ENCODE data around the gene KIF11. TPM values are rescaled to one million over a fixed set of nuclear protein-coding genes. Genes with fewer than 3 reads are reported as not detected.
A peak's percentile ranks its signal among the peaks of the same experiment; 100 is the strongest.

Gene KIF11
- total RNA-seq, 1 experiment from 2014 or later, result 27.3 TPM

GRCh38 chr10:92696606-92697383, 103.9 kb downstream of the KIF11 start:
- CTCF ChIA-PET, result interaction anchor here (0.6 kb wide), 1 partner anchor 13 kb away, joined by 3 read pairs; no protein-coding TSS in a partner anchor
- H3K9me3 Mint-ChIP-seq (ENCODE audit: unreplicated experiment), result no peaks in the 10 kb centered on the region
- H3K27ac Mint-ChIP-seq (ENCODE audit: low read depth, unreplicated experiment), result no peak overlapping the region
- H3K4me1 Mint-ChIP-seq (ENCODE audit: insufficient read depth, unreplicated experiment), result no peaks in the 10 kb centered on the region
- no peak overlapping the region for H3K4me3 Mint-ChIP-seq (ENCODE audit: unreplicated experiment)
- no peak for DNase-seq (ENCODE audit: unreplicated experiment)
- no peaks in the 10 kb centered on the region for H3K36me3 Mint-ChIP-seq (ENCODE audit: insufficient read depth, unreplicated experiment)
- BruUV-seq (replicated peaks), result no TSS peak
- intact Hi-C loops (cut with micrococcal nuclease), result no loop called here
- no peak for TF ChIP-seq CTCF (IDR thresholded peaks at IDR 0.05; ENCODE audit: unreplicated experiment)
- POLR2A ChIA-PET, result interaction anchor here (0.7 kb wide), 1 partner anchor 129 kb away, joined by 3 read pairs; no protein-coding TSS in a partner anchor
- no peaks in the 10 kb centered on the region for H3K27me3 Mint-ChIP-seq (ENCODE audit: insufficient read depth, unreplicated experiment)

- no peaks in the 10 kb centered on the region for H3K36me3 Mint-ChIP-seq (ENCODE audit: insufficient read depth, unreplicated experiment)
- no peaks in the 10 kb centered on the region for H3K4me1 Mint-ChIP-seq (ENCODE audit: insufficient read depth, unreplicated experiment)
- H3K27ac Mint-ChIP-seq (ENCODE audit: low read depth, unreplicated experiment), result no peak overlapping the region
- no peak overlapping the region for H3K4me3 Mint-ChIP-seq (ENCODE audit: unreplicated experiment)
- intact Hi-C loops (cut with micrococcal nuclease), result no loop called here
- ChIA-PET CTCF (interaction anchor here (0.6 kb wide), 1 partner anchor 14 kb away, joined by 3 read pairs; no protein-coding TSS in a partner anchor), POLR2A (interaction anchor here (0.7 kb wide), 1 partner anchor 127 kb away, joined by 3 read pairs; no protein-coding TSS in a partner anchor)
- H3K9me3 Mint-ChIP-seq (ENCODE audit: unreplicated experiment), result no peaks in the 10 kb centered on the region
- DNase-seq (ENCODE audit: unreplicated experiment), result no peak
- BruUV-seq (replicated peaks), result no TSS peak
- no peak for TF ChIP-seq CTCF (IDR thresholded peaks at IDR 0.05; ENCODE audit: unreplicated experiment)
- no peaks in the 10 kb centered on the region for H3K27me3 Mint-ChIP-seq (ENCODE audit: insufficient read depth, unreplicated experiment)
Observed at GRCh38 chr10:92697663-92698511, 105.0 kb downstream of the KIF11 start.

- ChIA-PET POLR2A (no interaction called here), CTCF (interaction anchor here (0.7 kb wide), 1 partner anchor 88 kb away, joined by 4 read pairs; no protein-coding TSS in a partner anchor)
- Mint-ChIP-seq H3K4me1 (ENCODE audit: insufficient read depth, unreplicated experiment) (no peaks in the 10 kb centered on the region), H3K36me3 (ENCODE audit: insufficient read depth, unreplicated experiment) (no peaks in the 10 kb centered on the region), H3K9me3 (ENCODE audit: unreplicated experiment) (no peaks in the 10 kb centered on the region), H3K27me3 (ENCODE audit: insufficient read depth, unreplicated experiment) (no peaks in the 10 kb centered on the region), H3K4me3 (ENCODE audit: unreplicated experiment) (peak overlapping the region; percentile 3), H3K27ac (ENCODE audit: low read depth, unreplicated experiment) (no peak overlapping the region)
- intact Hi-C loops (cut with micrococcal nuclease), result no loop called here
- no peak for DNase-seq (ENCODE audit: unreplicated experiment)
- no TSS peak for BruUV-seq (replicated peaks)
- TF ChIP-seq CTCF (IDR thresholded peaks at IDR 0.05; ENCODE audit: unreplicated experiment), result no peak
Observed at GRCh38 chr10:92699193-92699517, 106.2 kb downstream of the KIF11 start.
